ENCODE measurements around the gene PHF12.

The PHF12 gene

GRCh38 chr17:28944343-28944742, 7.0 kb downstream of the PHF12 start:
- no peak for DNase-seq (ENCODE audit: low read depth)
- TF ChIP-seq CTCF (IDR thresholded peaks at IDR 0.05; ENCODE audit: insufficient read depth, low read depth, low read length, missing control alignments), result no peak
- H3K4me3 ChIP-seq (ENCODE audit: low read depth, low read length), result no peak overlapping the region

GRCh38 chr17:28942925-28943324, 8.4 kb downstream of the PHF12 start:
- no peak for DNase-seq (ENCODE audit: low read depth)
- no peak for TF ChIP-seq CTCF (IDR thresholded peaks at IDR 0.05; ENCODE audit: insufficient read depth, low read depth, low read length, missing control alignments)
- H3K4me3 ChIP-seq (ENCODE audit: low read depth, low read length), result no peak overlapping the region

- no peak for DNase-seq (ENCODE audit: low read depth)
- H3K4me3 ChIP-seq (ENCODE audit: low read depth, low read length), result no peak overlapping the region
- TF ChIP-seq CTCF (IDR thresholded peaks at IDR 0.05; ENCODE audit: insufficient read depth, low read depth, low read length, missing control alignments), result no peak
These were observed 10.1 kb downstream of the PHF12 start for GRCh38 chr17:28941251-28941650.

GRCh38 chr17:28940675-28941074, 10.6 kb downstream of the PHF12 start:
- no peak for DNase-seq (ENCODE audit: low read depth)
- H3K4me3 ChIP-seq (ENCODE audit: low read depth, low read length), result no peak overlapping the region
- TF ChIP-seq CTCF (IDR thresholded peaks at IDR 0.05; ENCODE audit: insufficient read depth, low read depth, low read length, missing control alignments), result no peak

GRCh38 chr17:28940142-28940541, 11.2 kb downstream of the PHF12 start:
- no peak overlapping the region for H3K4me3 ChIP-seq (ENCODE audit: low read depth, low read length)
- no peak for DNase-seq (ENCODE audit: low read depth)
- TF ChIP-seq CTCF (IDR thresholded peaks at IDR 0.05; ENCODE audit: insufficient read depth, low read depth, low read length, missing control alignments), result no peak

- no peak for TF ChIP-seq CTCF (IDR thresholded peaks at IDR 0.05; ENCODE audit: insufficient read depth, low read depth, low read length, missing control alignments)
- no peak for DNase-seq (ENCODE audit: low read depth)
- H3K4me3 ChIP-seq (ENCODE audit: low read depth, low read length), result no peak overlapping the region
These were observed 12.8 kb downstream of the PHF12 start for GRCh38 chr17:28938552-28938951.

GRCh38 chr17:28937044-28937729, 14.1 kb downstream of the PHF12 start:
- DNase-seq (ENCODE audit: low read depth), result no peak
- TF ChIP-seq CTCF (IDR thresholded peaks at IDR 0.05; ENCODE audit: insufficient read depth, low read depth, low read length, missing control alignments), result no peak
- no peak overlapping the region for H3K4me3 ChIP-seq (ENCODE audit: low read depth, low read length)

All from GM12865 (cell line).